ENCODE measurements around the gene FAM174B. TPM values are rescaled to one million over a fixed set of nuclear protein-coding genes. Genes with fewer than 3 reads are reported as not detected.

Gene FAM174B
- total and polyA plus RNA-seq, 8 donors = 40.8 to 66.3 (median 48.7) TPM

- no peak overlapping the region for H3K27ac ChIP-seq
- peaks cover 0 to 23% of the 10 kb centered on the region in 2 donors for H3K4me1 ChIP-seq
- intact Hi-C loops (cut with DNase I) = no loop called here
- no peaks in the 10 kb centered on the region for H3K9me3 ChIP-seq
- ATAC-seq (no peak), DNase-seq (no peak)
- TF ChIP-seq CTCF (IDR thresholded peaks at IDR 0.05) = no peak
- peaks cover 0 to 23% of the 10 kb centered on the region in 2 donors for H3K27me3 ChIP-seq
- H3K4me3 ChIP-seq = no peak overlapping the region
- no peaks in the 10 kb centered on the region for H3K36me3 ChIP-seq
These were observed 4.6 kb downstream of the FAM174B start for GRCh38 chr15:92650966-92651365.

GRCh38 chr15:92650256-92650655 lies 5.3 kb downstream of the FAM174B start:
- Histone ChIP-seq H3K36me3 (no peaks in the 10 kb centered on the region), H3K27ac (no peak overlapping the region), H3K4me3 (no peak overlapping the region), H3K9me3 (no peaks in the 10 kb centered on the region), H3K27me3 (peaks cover 0 to 16% of the 10 kb centered on the region in 2 donors), H3K4me1 (peaks cover 0 to 16% of the 10 kb centered on the region in 2 donors)
- DNase-seq = peak in 1 of 4 donors; percentile 55
- TF ChIP-seq CTCF (IDR thresholded peaks at IDR 0.05) = no peak
- ATAC-seq = no peak
- intact Hi-C loops (cut with DNase I) = no loop called here

DNA sequence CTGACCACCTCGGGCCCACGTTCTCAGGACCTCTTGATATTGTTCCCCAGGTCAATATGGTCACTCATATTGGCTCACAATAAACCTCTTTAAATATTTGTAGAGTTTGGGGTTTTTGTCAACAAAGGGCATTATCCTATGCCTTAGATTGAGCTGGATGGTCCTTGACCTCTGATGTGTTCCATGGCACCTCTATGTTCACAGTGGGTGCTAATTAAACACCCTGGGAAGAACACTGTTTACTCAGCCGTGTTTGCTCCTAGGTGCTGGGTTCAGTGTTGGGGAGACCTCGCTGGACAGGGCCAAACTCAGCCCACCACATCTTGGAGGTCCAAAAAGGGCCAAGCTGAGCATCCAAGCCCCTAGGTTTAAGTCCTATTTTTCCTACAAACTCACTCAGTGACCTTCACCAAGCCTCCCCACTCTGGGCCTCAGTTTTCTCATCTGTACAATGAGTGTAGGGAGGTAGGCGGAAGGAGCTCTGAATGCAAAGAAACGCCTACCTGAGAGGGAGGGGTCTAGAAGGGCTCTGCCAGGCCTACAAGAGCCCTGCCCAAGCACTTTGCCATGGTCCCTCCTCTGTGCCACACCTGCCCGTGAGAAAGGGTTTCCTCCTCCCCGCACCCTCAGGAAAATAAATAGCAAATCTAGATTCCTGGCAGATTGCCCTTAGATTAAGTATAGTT lies 7.2 kb downstream of the FAM174B start:
- peak; percentile 30 for ATAC-seq
- Histone ChIP-seq H3K27me3 (no peaks in the 10 kb centered on the region), H3K9me3 (no peaks in the 10 kb centered on the region), H3K36me3 (no peaks in the 10 kb centered on the region), H3K27ac (no peak overlapping the region), H3K4me1 (peaks cover 0 to 10% of the 10 kb centered on the region in 2 donors), H3K4me3 (no peak overlapping the region)
- DNase-seq = no peak
- intact Hi-C loops (cut with DNase I) = no loop called here
- no peak for TF ChIP-seq CTCF (IDR thresholded peaks at IDR 0.05)

- no peaks in the 10 kb centered on the region for H3K36me3 ChIP-seq
- peaks cover 0 to 10% of the 10 kb centered on the region in 2 donors for H3K4me1 ChIP-seq
- no peak overlapping the region for H3K27ac ChIP-seq
- DNase-seq (no peak), ATAC-seq (no peak)
- no peak overlapping the region for H3K4me3 ChIP-seq
- no peaks in the 10 kb centered on the region for H3K27me3 ChIP-seq
- no peaks in the 10 kb centered on the region for H3K9me3 ChIP-seq
- TF ChIP-seq CTCF (IDR thresholded peaks at IDR 0.05) = no peak
- intact Hi-C loops (cut with DNase I) = no loop called here
These were observed 8.0 kb downstream of the FAM174B start for GRCh38 chr15:92647467-92648163.

DNA sequence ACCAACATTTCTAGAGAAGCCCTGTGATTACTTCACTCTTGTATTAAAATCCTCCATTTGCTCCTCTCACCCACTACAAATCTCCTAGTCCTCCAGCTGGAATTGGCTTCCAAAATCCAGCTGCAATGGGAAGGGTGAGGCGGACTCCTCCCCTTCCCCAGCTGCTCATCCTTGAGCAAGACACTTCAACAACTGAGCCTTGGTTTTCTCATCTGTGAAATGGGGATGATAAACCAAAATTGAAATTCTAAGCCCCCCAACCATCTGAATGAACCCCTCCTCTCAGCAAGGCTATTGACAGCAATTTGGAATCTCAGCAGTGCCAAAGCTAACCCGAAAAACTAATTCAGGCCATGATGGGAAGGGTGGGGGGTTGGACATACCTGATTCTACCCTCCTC lies 9.4 kb downstream of the FAM174B start:
- Histone ChIP-seq H3K4me1 (peaks cover 0 to 6% of the 10 kb centered on the region in 2 donors), H3K36me3 (no peaks in the 10 kb centered on the region), H3K27me3 (no peaks in the 10 kb centered on the region), H3K27ac (no peak overlapping the region), H3K9me3 (peaks cover 0 to under 1% of the 10 kb centered on the region in 2 donors), H3K4me3 (no peak overlapping the region)
- no peak for TF ChIP-seq CTCF (IDR thresholded peaks at IDR 0.05)
- intact Hi-C loops (cut with DNase I) = no loop called here
- DNase-seq = no peak
- no peak for ATAC-seq

All from left lung (tissue), 10 donors.